ENCODE measurements around the gene RGS1. TPM values are rescaled to one million over a fixed set of nuclear protein-coding genes. Genes with fewer than 3 reads are reported as not detected.

RGS1 gene
- total and polyA plus RNA-seq, 9 donors = 0.74 to 5.7 (median 2.9) TPM

- Histone ChIP-seq H3K36me3 (ENCODE audit: control insufficient read depth, insufficient read depth, low read length) (no peaks in the 10 kb centered on the region), H3K27ac (ENCODE audit: low read length) (no peak overlapping the region), H3K4me1 (ENCODE audit: control insufficient read depth, insufficient read depth, low read length) (no peaks in the 10 kb centered on the region), H3K9me3 (replicated peaks; ENCODE audit: control insufficient read depth, low read depth, low read length) (no peaks in the 10 kb centered on the region), H3K27me3 (ENCODE audit: control insufficient read depth, insufficient read depth, low read length) (no peaks in the 10 kb centered on the region), H3K4me3 (ENCODE audit: low read length) (no peak overlapping the region)
- DNase-seq = no peak
- WGBS (ENCODE audit: insufficient coverage) = no CpG with 5 or more reads among the region's 3 CpGs
Observed at GRCh38 chr1:192598589-192598988, 23.0 kb downstream of the RGS1 start.

DNA sequence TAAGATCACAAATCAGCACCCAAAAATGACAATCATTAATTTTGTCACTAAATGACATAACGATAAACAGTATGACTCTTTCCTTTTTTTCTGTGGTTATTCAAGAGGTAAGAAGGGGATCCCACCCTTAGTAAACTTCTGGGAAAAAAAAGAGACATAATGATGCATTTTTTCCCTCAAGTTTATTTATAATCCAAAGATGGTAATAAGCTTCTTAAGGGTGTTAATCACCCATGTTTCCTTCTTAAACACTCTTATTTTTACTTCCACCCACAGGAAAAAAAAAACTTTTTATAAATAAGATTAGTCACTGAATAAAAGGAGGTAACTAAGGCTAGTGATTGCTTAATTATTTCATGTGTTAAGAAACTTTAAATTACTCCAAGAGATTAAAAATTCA lies 24.7 kb downstream of the RGS1 start:
- Histone ChIP-seq H3K4me3 (ENCODE audit: low read length) (no peak overlapping the region), H3K9me3 (replicated peaks; ENCODE audit: control insufficient read depth, low read depth, low read length) (no peaks in the 10 kb centered on the region), H3K36me3 (ENCODE audit: control insufficient read depth, insufficient read depth, low read length) (no peaks in the 10 kb centered on the region), H3K27me3 (ENCODE audit: control insufficient read depth, insufficient read depth, low read length) (no peaks in the 10 kb centered on the region), H3K4me1 (ENCODE audit: control insufficient read depth, insufficient read depth, low read length) (no peaks in the 10 kb centered on the region), H3K27ac (ENCODE audit: low read length) (no peak overlapping the region)
- DNase-seq = no peak
- no CpG with 5 or more reads among the region's 1 CpG for WGBS (ENCODE audit: insufficient coverage)

- Histone ChIP-seq H3K4me3 (ENCODE audit: low read length) (no peak overlapping the region), H3K9me3 (replicated peaks; ENCODE audit: control insufficient read depth, low read depth, low read length) (no peaks in the 10 kb centered on the region), H3K36me3 (ENCODE audit: control insufficient read depth, insufficient read depth, low read length) (no peaks in the 10 kb centered on the region), H3K27me3 (ENCODE audit: control insufficient read depth, insufficient read depth, low read length) (no peaks in the 10 kb centered on the region), H3K27ac (ENCODE audit: low read length) (no peak overlapping the region), H3K4me1 (ENCODE audit: control insufficient read depth, insufficient read depth, low read length) (no peaks in the 10 kb centered on the region)
- DNase-seq = no peak
- no CpG with 5 or more reads among the region's 1 CpG for WGBS (ENCODE audit: insufficient coverage)
Observed at GRCh38 chr1:192601143-192601542, 25.6 kb downstream of the RGS1 start.

GRCh38 chr1:192601567-192601966 lies 26.0 kb downstream of the RGS1 start:
- H3K36me3 ChIP-seq (ENCODE audit: control insufficient read depth, insufficient read depth, low read length) = no peaks in the 10 kb centered on the region
- no peak overlapping the region for H3K27ac ChIP-seq (ENCODE audit: low read length)
- no peak for DNase-seq
- no peaks in the 10 kb centered on the region for H3K9me3 ChIP-seq (replicated peaks; ENCODE audit: control insufficient read depth, low read depth, low read length)
- H3K4me1 ChIP-seq (ENCODE audit: control insufficient read depth, insufficient read depth, low read length) = no peaks in the 10 kb centered on the region
- no peak overlapping the region for H3K4me3 ChIP-seq (ENCODE audit: low read length)
- H3K27me3 ChIP-seq (ENCODE audit: control insufficient read depth, insufficient read depth, low read length) = no peaks in the 10 kb centered on the region

DNA sequence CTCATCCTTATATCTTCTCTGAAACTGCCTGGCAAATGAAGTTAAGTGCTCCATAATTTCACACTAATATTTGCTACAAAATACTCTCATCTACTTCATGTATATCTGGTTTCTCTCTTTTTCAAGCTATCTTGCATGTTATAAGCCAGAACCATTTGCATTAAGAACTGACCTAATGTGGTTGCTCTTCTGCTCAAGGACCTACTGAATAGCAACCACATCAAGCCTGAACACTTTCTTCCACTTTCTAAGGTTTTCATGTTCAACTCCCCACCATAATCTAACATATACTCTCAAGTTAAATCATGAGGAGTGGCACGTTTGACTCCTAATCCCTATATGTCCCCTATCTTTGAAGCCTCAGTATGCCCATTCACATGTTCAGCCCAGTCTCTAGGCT lies 27.2 kb downstream of the RGS1 start:
- no peak for DNase-seq

DNA sequence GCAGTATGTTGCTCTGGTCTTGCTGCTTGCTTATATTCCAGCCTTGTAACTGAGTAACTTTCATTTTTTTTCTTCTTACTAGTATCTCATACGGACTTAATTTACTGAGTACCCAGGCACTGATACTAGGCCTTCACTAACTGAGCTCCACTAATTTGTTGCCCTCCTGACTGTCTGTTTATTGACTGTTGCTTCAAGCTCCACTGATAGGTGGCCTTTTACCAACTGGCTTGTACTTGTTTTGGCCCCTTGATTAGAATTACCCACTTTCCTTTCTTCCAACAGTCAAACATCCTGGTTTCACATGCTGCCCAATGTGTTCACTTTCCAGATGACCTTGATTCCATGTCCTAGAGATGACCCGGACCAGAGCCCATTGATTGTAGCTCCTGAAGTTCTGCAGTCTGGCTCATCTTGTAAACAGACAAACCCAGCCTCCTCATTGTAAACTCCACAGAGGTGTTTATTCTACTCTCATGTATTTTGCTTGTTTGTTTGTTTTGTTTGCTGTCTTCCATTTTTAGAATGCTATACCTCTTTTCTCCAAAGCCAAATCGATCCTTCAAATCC lies 27.7 kb downstream of the RGS1 start:
- H3K27me3 ChIP-seq (ENCODE audit: control insufficient read depth, insufficient read depth, low read length) = no peaks in the 10 kb centered on the region
- 83% methylated on average over 2 of the region's 3 CpGs for WGBS (ENCODE audit: insufficient coverage)
- H3K9me3 ChIP-seq (replicated peaks; ENCODE audit: control insufficient read depth, low read depth, low read length) = no peaks in the 10 kb centered on the region
- H3K4me3 ChIP-seq (ENCODE audit: low read length) = no peak overlapping the region
- DNase-seq = no peak
- no peak overlapping the region for H3K27ac ChIP-seq (ENCODE audit: low read length)
- H3K4me1 ChIP-seq (ENCODE audit: control insufficient read depth, insufficient read depth, low read length) = no peaks in the 10 kb centered on the region
- H3K36me3 ChIP-seq (ENCODE audit: control insufficient read depth, insufficient read depth, low read length) = no peaks in the 10 kb centered on the region

More for the DNA sequence above, 27.2 kb downstream of the RGS1 start:
- no peak overlapping the region for H3K27ac ChIP-seq (ENCODE audit: low read length)
- no peaks in the 10 kb centered on the region for H3K9me3 ChIP-seq (replicated peaks; ENCODE audit: control insufficient read depth, low read depth, low read length)
- H3K4me3 ChIP-seq (ENCODE audit: low read length) = no peak overlapping the region
- WGBS (ENCODE audit: insufficient coverage) = 100% methylated on average over 1 of the region's 1 CpG
- H3K36me3 ChIP-seq (ENCODE audit: control insufficient read depth, insufficient read depth, low read length) = no peaks in the 10 kb centered on the region
- H3K4me1 ChIP-seq (ENCODE audit: control insufficient read depth, insufficient read depth, low read length) = no peaks in the 10 kb centered on the region
- no peaks in the 10 kb centered on the region for H3K27me3 ChIP-seq (ENCODE audit: control insufficient read depth, insufficient read depth, low read length)

DNA sequence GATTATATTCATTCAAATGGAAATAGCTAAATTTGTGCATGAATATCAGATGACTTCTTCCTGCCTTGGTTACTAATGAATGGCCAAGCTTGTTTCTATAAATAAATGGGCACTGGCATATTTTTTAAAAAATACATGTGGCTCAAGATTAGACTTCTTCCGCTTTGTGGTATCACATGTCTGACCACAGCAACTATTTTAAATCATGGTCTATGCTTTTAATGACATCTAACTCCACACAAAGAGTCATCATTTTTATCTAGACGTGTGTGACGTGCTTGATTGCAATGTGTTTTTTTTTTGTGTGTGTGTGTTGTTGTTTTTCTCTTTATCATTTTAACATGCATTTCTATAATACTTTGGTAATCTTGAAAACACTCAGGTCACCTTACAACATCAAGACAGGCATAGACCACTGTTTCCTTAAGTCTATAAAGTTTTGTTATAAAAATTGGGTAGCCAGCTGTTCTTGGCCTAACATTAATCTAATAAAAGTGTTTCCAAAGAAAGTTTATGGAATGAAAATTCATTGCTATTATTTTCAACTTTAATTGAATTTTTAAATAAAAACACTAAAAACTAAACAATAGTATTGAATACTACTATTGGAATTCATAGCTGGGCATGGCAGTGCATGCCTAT lies 29.5 kb downstream of the RGS1 start:
- Histone ChIP-seq H3K27ac (ENCODE audit: low read length) (no peak overlapping the region), H3K36me3 (ENCODE audit: control insufficient read depth, insufficient read depth, low read length) (no peaks in the 10 kb centered on the region), H3K4me3 (ENCODE audit: low read length) (no peak overlapping the region), H3K4me1 (ENCODE audit: control insufficient read depth, insufficient read depth, low read length) (no peaks in the 10 kb centered on the region), H3K9me3 (replicated peaks; ENCODE audit: control insufficient read depth, low read depth, low read length) (no peaks in the 10 kb centered on the region), H3K27me3 (ENCODE audit: control insufficient read depth, insufficient read depth, low read length) (no peaks in the 10 kb centered on the region)
- no CpG with 5 or more reads among the region's 3 CpGs for WGBS (ENCODE audit: insufficient coverage)
- peak; percentile 71 for DNase-seq

DNA sequence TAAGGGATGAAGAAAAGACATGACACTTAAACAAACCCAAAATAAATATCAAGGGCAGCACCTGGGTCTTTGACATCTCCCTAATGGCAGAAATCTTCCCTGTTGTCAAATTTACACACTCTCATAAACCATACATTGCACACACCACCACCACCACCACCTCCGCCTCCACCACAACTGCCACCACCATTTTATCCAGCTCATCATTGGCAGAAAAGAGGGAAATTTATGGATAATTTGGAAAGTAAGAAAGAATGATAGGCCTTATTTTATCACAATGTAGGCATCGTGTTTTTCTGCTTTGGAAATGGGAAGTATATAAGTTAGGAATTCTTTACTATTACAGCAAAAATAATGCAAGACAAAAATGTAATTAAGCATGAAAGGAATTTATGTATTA lies 33.1 kb downstream of the RGS1 start:
- Histone ChIP-seq H3K36me3 (ENCODE audit: control insufficient read depth, insufficient read depth, low read length) (no peaks in the 10 kb centered on the region), H3K4me1 (ENCODE audit: control insufficient read depth, insufficient read depth, low read length) (no peaks in the 10 kb centered on the region), H3K4me3 (ENCODE audit: low read length) (no peak overlapping the region), H3K9me3 (replicated peaks; ENCODE audit: control insufficient read depth, low read depth, low read length) (no peaks in the 10 kb centered on the region), H3K27me3 (ENCODE audit: control insufficient read depth, insufficient read depth, low read length) (no peaks in the 10 kb centered on the region), H3K27ac (ENCODE audit: low read length) (no peak overlapping the region)
- WGBS (ENCODE audit: insufficient coverage) = no CpG with 5 or more reads among the region's 2 CpGs
- no peak for DNase-seq

- Histone ChIP-seq H3K27ac (ENCODE audit: low read length) (no peak overlapping the region), H3K9me3 (replicated peaks; ENCODE audit: control insufficient read depth, low read depth, low read length) (no peaks in the 10 kb centered on the region), H3K4me1 (ENCODE audit: control insufficient read depth, insufficient read depth, low read length) (no peaks in the 10 kb centered on the region), H3K36me3 (ENCODE audit: control insufficient read depth, insufficient read depth, low read length) (no peaks in the 10 kb centered on the region), H3K4me3 (ENCODE audit: low read length) (no peak overlapping the region), H3K27me3 (ENCODE audit: control insufficient read depth, insufficient read depth, low read length) (no peaks in the 10 kb centered on the region)
- peak; percentile 66 for DNase-seq
- 88% methylated on average over 3 of the region's 12 CpGs for whole genome bisulfite sequencing (ENCODE audit: insufficient coverage)
Observed at GRCh38 chr1:192609110-192610079, 33.8 kb downstream of the RGS1 start.

DNA sequence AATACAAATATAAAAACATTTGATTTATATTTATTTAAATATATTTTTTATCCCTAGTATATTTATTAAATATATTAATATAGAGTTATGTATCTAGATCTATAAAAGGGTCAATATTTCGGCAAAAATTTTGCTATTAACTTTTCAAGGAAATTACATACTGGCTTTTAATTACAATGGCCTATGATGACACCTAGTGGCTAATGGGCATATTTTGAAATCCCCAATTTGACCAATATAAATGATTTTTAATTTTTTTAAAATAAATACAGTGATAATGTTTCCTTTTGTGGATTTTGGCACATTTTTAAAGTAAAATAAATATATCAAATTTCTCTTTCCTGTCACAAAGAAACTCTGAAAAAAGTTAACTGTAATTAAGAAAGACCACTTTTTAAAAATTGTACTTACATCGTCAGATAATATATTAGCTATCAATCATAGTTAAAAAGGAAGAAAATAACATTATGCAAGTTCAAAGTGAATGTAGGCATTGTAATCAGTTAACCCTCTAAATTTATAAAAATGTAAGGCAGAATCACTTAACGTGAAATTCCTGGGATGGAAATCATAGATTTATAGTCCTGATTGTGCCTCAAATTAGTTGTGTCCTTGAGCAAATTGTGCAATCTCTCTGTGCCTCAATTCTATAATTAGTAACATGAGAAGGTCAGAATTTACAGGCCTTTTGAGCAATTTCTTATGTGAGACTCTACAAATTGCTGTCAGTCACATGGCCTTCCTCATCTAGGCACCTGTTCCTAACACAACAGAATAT lies 34.7 kb downstream of the RGS1 start:
- no peaks in the 10 kb centered on the region for H3K9me3 ChIP-seq (replicated peaks; ENCODE audit: control insufficient read depth, low read depth, low read length)
- H3K27ac ChIP-seq (ENCODE audit: low read length) = no peak overlapping the region
- H3K4me1 ChIP-seq (ENCODE audit: control insufficient read depth, insufficient read depth, low read length) = no peaks in the 10 kb centered on the region
- peak; percentile 43 for DNase-seq
- H3K4me3 ChIP-seq (ENCODE audit: low read length) = no peak overlapping the region
- no CpG with 5 or more reads among the region's 3 CpGs for WGBS (ENCODE audit: insufficient coverage)
- no peaks in the 10 kb centered on the region for H3K36me3 ChIP-seq (ENCODE audit: control insufficient read depth, insufficient read depth, low read length)
- no peaks in the 10 kb centered on the region for H3K27me3 ChIP-seq (ENCODE audit: control insufficient read depth, insufficient read depth, low read length)
